ENCODE results near the gene ARHGEF11. TPM values are rescaled to one million over a fixed set of nuclear protein-coding genes. Genes with fewer than 3 reads are reported as not detected.
A peak's percentile ranks its signal among the peaks of the same experiment; 100 is the strongest.

ARHGEF11 gene
- total RNA-seq, 1 experiment from 2014 or later: 41.1 TPM

GRCh38 chr1:156999596-157000320, 45.8 kb downstream of the ARHGEF11 start:
- no peak overlapping the region for H2AK5ac ChIP-seq (ENCODE audit: insufficient read length, low read length)
- no peaks in the 10 kb centered on the region for H3K23me2 ChIP-seq (ENCODE audit: insufficient read length, low read depth, low read length, poor library complexity, severe bottlenecking)
- H2BK20ac ChIP-seq (ENCODE audit: low read depth, low read length, poor library complexity, severe bottlenecking): no peak overlapping the region
- H3K9me3 ChIP-seq (ENCODE audit: control insufficient read depth, low read depth, low read length): no peaks in the 10 kb centered on the region
- Mint-ChIP-seq H3K4me3 (no peak overlapping the region), H3K27me3 (ENCODE audit: low read depth) (no peaks in the 10 kb centered on the region), H3K27ac (peak overlapping the region in 1 of 3 experiments; percentile 53; a peak in 1 of 7 replicates), H3K9me3 (no peaks in the 10 kb centered on the region), H3K4me1 (peaks cover 49 to 64% of the 10 kb centered on the region in 2 experiments), H3K36me3 (ENCODE audit: insufficient read depth in 1 of 3, low read depth in 3 of 3) (no peaks in the 10 kb centered on the region; a peak in 1 of 7 replicates)
- H3K27me3 ChIP-seq (ENCODE audit: insufficient read depth, low read length): no peaks in the 10 kb centered on the region
- no peak for TF ChIP-seq CTCF (conservative IDR thresholded peaks at IDR 0.05)
- no peak overlapping the region for H4K91ac ChIP-seq (ENCODE audit: insufficient read length, low read depth, low read length)
- H3K9ac ChIP-seq (ENCODE audit: extremely low read depth, insufficient read length, low read length): no peak overlapping the region
- no peak overlapping the region for H3K14ac ChIP-seq (ENCODE audit: insufficient read depth, low read length)
- H2BK12ac ChIP-seq (ENCODE audit: insufficient read length, low read depth, low read length): no peak overlapping the region
- no peak overlapping the region for H2BK15ac ChIP-seq (ENCODE audit: low read depth, low read length)
- H3K56ac ChIP-seq (ENCODE audit: insufficient read length, low read depth, low read length): no peak overlapping the region
- H3K23ac ChIP-seq (ENCODE audit: insufficient read length, low read depth, low read length): no peak overlapping the region
- no peak overlapping the region for H3T11ph ChIP-seq (ENCODE audit: low read length)
- H3K4me1 ChIP-seq (ENCODE audit: insufficient read depth, low read length): peaks cover 14% of the 10 kb centered on the region
- H4K20me1 ChIP-seq (ENCODE audit: control insufficient read depth, insufficient read depth, insufficient read length): no peaks in the 10 kb centered on the region
- H2AFZ ChIP-seq (ENCODE audit: low read length): no peak overlapping the region
- peaks cover 7% of the 10 kb centered on the region; the same call in 1 of the 2 replicates for H3K79me2 ChIP-seq (ENCODE audit: insufficient read depth, low read length)
- no peak overlapping the region for H2BK120ac ChIP-seq (ENCODE audit: low read depth, low read length, poor library complexity, severe bottlenecking)
- no peak overlapping the region for H3K18ac ChIP-seq (ENCODE audit: insufficient read length, low read depth, low read length)
- no peak overlapping the region for H4K8ac ChIP-seq (replicated peaks; ENCODE audit: insufficient read length, low read depth, low read length)
- H3K27ac ChIP-seq (ENCODE audit: insufficient read length, low read depth, low read length): no peak overlapping the region
- no peak overlapping the region for H3K4me2 ChIP-seq (ENCODE audit: insufficient read depth, insufficient read length, low read length)
- no CpG with 5 or more reads among the region's 9 CpGs for WGBS (ENCODE audit: extremely low coverage, insufficient read length, low lambda C conversion rate)
- H4K5ac ChIP-seq (ENCODE audit: insufficient read length, low read depth, low read length): no peak overlapping the region
- no peaks in the 10 kb centered on the region for H3K79me1 ChIP-seq (ENCODE audit: insufficient read depth, low read depth, low read length, poor library complexity, severe bottlenecking)
- no peak overlapping the region for H3K4ac ChIP-seq (ENCODE audit: low read depth, low read length)
- no peak for DNase-seq
- H2BK5ac ChIP-seq (ENCODE audit: insufficient read length, low read length): no peak overlapping the region

All from H9 (cell line).